MM.1S (cell line): ENCODE measurements around the gene ZNF581.

Experiments used
- DNase-seq: peaks from one replicate; pipeline ENCODE4 v3.0.0-alpha.2; 2015
- H2AFZ ChIP-seq: fragments of 300-600 bp; sonication (generic); 2 replicates; pipeline ENCODE4 v1.6.0; 2016; ENCODE audit warnings: antibody characterized with exemption, low read length
- H3F3A ChIP-seq: fragments of 300-600 bp; sonication (generic); 2 replicates; pipeline ENCODE4 v1.6.1; 2016; ENCODE audit warnings: mild to moderate bottlenecking, antibody characterized with exemption, low read length, moderate library complexity, mixed read lengths; ENCODE audit not compliant: insufficient read depth
- H3K27ac ChIP-seq: fragments of 300-600 bp; sonication (generic); 2 replicates; pipeline ENCODE4 v1.5.1; 2016; ENCODE audit warnings: mild to moderate bottlenecking, low read length
- H3K27me3 ChIP-seq: fragments of 300-600 bp; sonication (generic); replicated peaks from 2 replicates; pipeline ENCODE4 v1.6.0; 2016; ENCODE audit warnings: low read length; ENCODE audit not compliant: insufficient read depth
- H3K36me3 ChIP-seq: fragments of 300-600 bp; sonication (generic); replicated peaks from 2 replicates; pipeline ENCODE4 v1.6.1; 2016; ENCODE audit warnings: mild to moderate bottlenecking, low read length, mixed read lengths; ENCODE audit not compliant: insufficient read depth
- H3K4me1 ChIP-seq: fragments of 300-600 bp; sonication (generic); 2 replicates; pipeline ENCODE4 v1.6.1; 2016; ENCODE audit warnings: low read length, mixed read lengths
- H3K4me2 ChIP-seq: fragments of 300-600 bp; sonication (generic); 2 replicates; pipeline ENCODE4 v1.6.0; 2016; ENCODE audit warnings: low read depth, low read length
- H3K4me3 ChIP-seq: fragments of 300-600 bp; sonication (generic); 2 replicates; pipeline ENCODE4 v1.5.1; 2016; ENCODE audit warnings: low read length, mixed read lengths
- H3K79me2 ChIP-seq: fragments of 300-600 bp; sonication (generic); 2 replicates; pipeline ENCODE4 v1.6.1; 2016; ENCODE audit warnings: mixed run types, low read length, mixed read lengths
- H3K9ac ChIP-seq: fragments of 300-600 bp; sonication (generic); 2 replicates; pipeline ENCODE4 v1.6.1; 2016; ENCODE audit warnings: low read length, mixed read lengths
- H3K9me2 ChIP-seq: fragments of 300-600 bp; sonication (generic); replicated peaks from 2 replicates; pipeline ENCODE4 v1.6.1; 2016; ENCODE audit warnings: mild to moderate bottlenecking, low read length, mixed read lengths; ENCODE audit not compliant: insufficient read depth
- H3K9me3 ChIP-seq: fragments of 300-600 bp; sonication (generic); replicated peaks from 2 replicates; pipeline ENCODE4 v1.6.1; 2016; ENCODE audit warnings: mild to moderate bottlenecking, low read length, mixed read lengths; ENCODE audit not compliant: insufficient read depth
- H4K20me1 ChIP-seq: fragments of 300-600 bp; sonication (generic); 2 replicates; pipeline ENCODE4 v1.6.1; 2016; ENCODE audit warnings: mild to moderate bottlenecking, low read length, moderate library complexity, mixed read lengths; ENCODE audit not compliant: insufficient read depth
- CTCF ChIP-seq: fragments of 300-600 bp; sonication (generic); IDR thresholded peaks from 2 replicates; pipeline ENCODE4 v1.5.1; 2016; ENCODE audit warnings: antibody characterized with exemption, low read length, mixed read lengths
- EZH2 ChIP-seq: fragments of 300-600 bp; sonication (generic); optimal IDR thresholded peaks from 2 replicates; pipeline ENCODE3; 2017; ENCODE audit warnings: low read depth, mild to moderate bottlenecking, antibody characterized with exemption, low read length, mixed read lengths
- EZH2phosphoT487 ChIP-seq: fragments of 300-600 bp; sonication (generic); IDR thresholded peaks from 2 replicates; pipeline ENCODE4 v1.6.1; 2018; ENCODE audit warnings: antibody characterized with exemption, low read length

Gene ZNF581

GRCh38 chr19:55616395-55616875 lies 27.0 kb upstream of the ZNF581 start:
- H3K9me2 ChIP-seq: no peaks in the 10 kb centered on the region
- H3F3A ChIP-seq: no peaks in the 10 kb centered on the region
- no peak overlapping the region for H3K9ac ChIP-seq
- no peaks in the 10 kb centered on the region for H3K4me1 ChIP-seq
- no peaks in the 10 kb centered on the region for H3K9me3 ChIP-seq
- peaks cover 7% of the 10 kb centered on the region; the same call in 1 of the 2 replicates for H3K79me2 ChIP-seq
- H3K36me3 ChIP-seq: no peaks in the 10 kb centered on the region
- no peaks in the 10 kb centered on the region for H4K20me1 ChIP-seq
- no peak for TF ChIP-seq EZH2
- no peak for TF ChIP-seq EZH2phosphoT487
- no peak for TF ChIP-seq CTCF
- no peak overlapping the region for H3K4me2 ChIP-seq
- DNase-seq: no peak
- H2AFZ ChIP-seq: no peak overlapping the region
- H3K4me3 ChIP-seq: no peak overlapping the region
- no peak overlapping the region for H3K27ac ChIP-seq
- no peaks in the 10 kb centered on the region for H3K27me3 ChIP-seq

- H2AFZ ChIP-seq: no peak overlapping the region
- H3K9ac ChIP-seq: no peak overlapping the region
- H3K9me2 ChIP-seq: no peaks in the 10 kb centered on the region
- H3K4me2 ChIP-seq: no peak overlapping the region
- H3K36me3 ChIP-seq: no peaks in the 10 kb centered on the region
- 0 out of 2 replicates have a peak, but pooled peaks cover 3% of the 10 kb centered on the region for H3K79me2 ChIP-seq
- no peak overlapping the region for H3K4me3 ChIP-seq
- no peaks in the 10 kb centered on the region for H3K9me3 ChIP-seq
- no peak for DNase-seq
- H3F3A ChIP-seq: no peaks in the 10 kb centered on the region
- no peak overlapping the region for H3K27ac ChIP-seq
- no peaks in the 10 kb centered on the region for H3K4me1 ChIP-seq
- TF ChIP-seq EZH2phosphoT487 (no peak), CTCF (no peak), EZH2 (no peak)
- no peaks in the 10 kb centered on the region for H4K20me1 ChIP-seq
- H3K27me3 ChIP-seq: no peaks in the 10 kb centered on the region
Measured at GRCh38 chr19:55617426-55617825, 26.0 kb upstream of the ZNF581 start.

- H3K4me2 ChIP-seq: no peak overlapping the region
- DNase-seq: no peak
- H3K9ac ChIP-seq: no peak overlapping the region
- no peaks in the 10 kb centered on the region for H3K4me1 ChIP-seq
- H3K9me2 ChIP-seq: no peaks in the 10 kb centered on the region
- TF ChIP-seq CTCF (no peak), EZH2phosphoT487 (no peak), EZH2 (no peak)
- 0 out of 2 replicates have a peak, but pooled peaks cover 3% of the 10 kb centered on the region for H3F3A ChIP-seq
- no peak overlapping the region for H2AFZ ChIP-seq
- H3K36me3 ChIP-seq: no peaks in the 10 kb centered on the region
- H4K20me1 ChIP-seq: no peaks in the 10 kb centered on the region
- H3K27ac ChIP-seq: no peak overlapping the region
- no peak overlapping the region for H3K4me3 ChIP-seq
- H3K9me3 ChIP-seq: no peaks in the 10 kb centered on the region
- no peaks in the 10 kb centered on the region for H3K79me2 ChIP-seq
- no peaks in the 10 kb centered on the region for H3K27me3 ChIP-seq
Measured at GRCh38 chr19:55618426-55618825, 25.0 kb upstream of the ZNF581 start.
